GM21576 (cell line): ENCODE measurements around the gene XRCC4.

Experiments
- ATAC-seq: cut with Tn5 transposase; IDR thresholded peaks from one replicate; pipeline ENCODE4 v1.9.1; 2021; ENCODE audit warnings: mild to moderate bottlenecking, moderate library complexity; ENCODE audit not compliant: unreplicated experiment

Gene XRCC4

GRCh38 chr5:83069096-83069799, 8.1 kb upstream of the XRCC4 start:
- ATAC-seq: no peak

- no peak for ATAC-seq
These were observed 5.9 kb upstream of the XRCC4 start for GRCh38 chr5:83071286-83072051.

GRCh38 chr5:83072966-83073365, 4.4 kb upstream of the XRCC4 start:
- ATAC-seq: no peak

GRCh38 chr5:83077662-83078261, 415 bp downstream of the XRCC4 start:
- ATAC-seq: peak; percentile 2

- ATAC-seq: no peak
These were observed 5.4 kb downstream of the XRCC4 start for GRCh38 chr5:83082750-83083149.

- ATAC-seq: no peak
These were observed 7.0 kb downstream of the XRCC4 start for GRCh38 chr5:83084336-83084735.

- no peak for ATAC-seq
These were observed 7.8 kb downstream of the XRCC4 start for GRCh38 chr5:83085106-83085505.

- ATAC-seq: no peak
These were observed 12.8 kb downstream of the XRCC4 start for GRCh38 chr5:83090169-83090568.

GRCh38 chr5:83092619-83093018, 15.3 kb downstream of the XRCC4 start:
- ATAC-seq: no peak

- ATAC-seq: no peak
These were observed 16.3 kb downstream of the XRCC4 start for GRCh38 chr5:83093692-83094091.

- no peak for ATAC-seq
These were observed 18.0 kb downstream of the XRCC4 start for GRCh38 chr5:83095163-83095956.

- ATAC-seq: no peak
These were observed 18.7 kb downstream of the XRCC4 start for GRCh38 chr5:83095957-83096539.

- no peak for ATAC-seq
These were observed 19.5 kb downstream of the XRCC4 start for GRCh38 chr5:83096660-83097339.

GRCh38 chr5:83097689-83098231, 20.4 kb downstream of the XRCC4 start:
- ATAC-seq: no peak

- no peak for ATAC-seq
These were observed 21.7 kb downstream of the XRCC4 start for GRCh38 chr5:83099001-83099400.

GRCh38 chr5:83099445-83099844, 22.1 kb downstream of the XRCC4 start:
- no peak for ATAC-seq

GRCh38 chr5:83101514-83101913, 24.2 kb downstream of the XRCC4 start:
- no peak for ATAC-seq

- no peak for ATAC-seq
These were observed 25.1 kb downstream of the XRCC4 start for GRCh38 chr5:83102364-83102980.

- no peak for ATAC-seq
These were observed 26.7 kb downstream of the XRCC4 start for GRCh38 chr5:83104021-83104420.
